Tongue (tissue), 2 donors: ENCODE results near the gene NRL. TPM values are rescaled to one million over a fixed set of nuclear protein-coding genes. Genes with fewer than 3 reads are reported as not detected.
A peak's percentile ranks its signal among the peaks of the same experiment; 100 is the strongest.

ENCODE experiments used
- DNase-seq: peaks from one replicate; pipeline ENCODE4 v3.0.0-alpha.2; 2015
- total RNA-seq: library from RNA; depleted of rRNA; stranded (reverse); fragments of >200 nt; gene quantifications from one replicate; pipeline ENCODE4 v1.2.3, GENCODE V29; 2014

Gene NRL
- total RNA-seq, 1 donor from 2014 or later, result 2.4 TPM

DNA sequence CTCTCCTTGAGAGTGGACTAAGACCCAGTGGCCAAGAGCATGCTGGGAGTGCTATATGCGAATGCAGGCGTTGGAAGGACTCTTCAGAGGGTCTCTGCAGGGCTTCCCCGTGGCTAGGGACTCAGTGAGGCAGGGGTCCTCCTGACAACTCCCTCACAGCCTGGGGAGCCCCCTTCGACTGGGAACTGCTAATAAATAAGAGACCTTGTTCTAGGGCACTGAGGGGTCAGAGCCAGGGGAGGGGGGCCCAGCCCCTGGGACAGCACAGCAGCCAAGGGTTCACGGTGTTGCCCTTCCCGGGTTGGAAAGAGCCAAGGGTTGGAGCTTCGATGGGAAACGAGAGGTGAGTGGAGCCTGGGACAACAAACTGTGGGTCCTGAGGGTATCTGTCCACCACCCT is 49.3 kb downstream of the NRL start:
- no peak for DNase-seq

DNA sequence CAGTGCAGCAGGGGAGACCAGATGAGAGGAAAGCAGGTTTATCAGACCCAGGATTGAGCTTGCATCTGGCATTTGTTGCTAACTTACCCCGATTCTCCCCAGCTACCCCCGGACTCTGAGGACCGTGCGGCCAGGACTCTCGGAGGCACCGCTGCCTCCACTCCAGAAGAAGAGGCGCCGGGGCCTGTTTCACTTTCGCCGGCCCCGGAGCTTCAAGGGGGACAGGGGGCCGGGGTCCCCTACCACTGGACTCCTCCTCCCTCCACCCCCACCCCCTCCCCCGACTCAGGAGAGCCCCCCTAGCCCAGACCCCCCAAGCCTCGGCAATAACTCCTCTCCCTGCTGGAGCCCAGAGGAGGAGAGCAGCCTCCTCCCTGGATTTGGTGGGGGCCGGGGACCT is 49.9 kb downstream of the NRL start:
- no peak for DNase-seq

DNA sequence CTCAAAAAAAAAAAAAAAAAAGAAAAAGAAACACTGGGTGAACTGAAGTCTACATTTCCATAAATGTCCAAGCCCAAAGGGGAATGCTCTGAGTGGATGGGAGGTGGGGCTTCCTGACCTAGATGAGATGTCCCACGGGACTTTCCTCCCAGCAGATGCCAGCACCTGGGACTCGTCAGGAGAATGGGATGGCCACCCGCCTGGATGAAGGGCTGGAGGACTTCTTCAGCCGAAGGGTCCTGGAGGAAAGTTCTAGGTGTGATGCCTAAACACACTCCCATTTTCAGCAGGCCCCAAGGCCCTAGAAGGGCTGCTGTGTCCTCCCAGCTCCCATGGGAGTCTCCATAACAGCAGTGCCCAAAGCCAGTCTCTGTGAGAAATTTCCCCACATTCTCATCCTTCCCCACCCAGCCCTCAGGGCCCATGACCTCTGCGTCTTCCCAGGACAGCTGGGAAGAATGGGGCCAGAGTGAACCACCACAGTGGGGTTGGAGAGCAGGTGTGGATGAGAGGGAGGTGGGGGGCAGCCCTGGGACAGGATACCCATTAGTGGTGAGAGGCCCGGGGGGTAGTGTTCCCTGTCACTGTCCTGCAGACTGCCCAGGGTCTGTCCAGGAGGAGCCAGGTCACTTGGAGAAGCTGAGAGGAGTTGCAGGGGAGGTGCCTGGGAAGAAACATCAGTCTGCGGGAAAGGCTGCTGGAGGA is 50.5 kb downstream of the NRL start:
- DNase-seq, result no peak

DNA sequence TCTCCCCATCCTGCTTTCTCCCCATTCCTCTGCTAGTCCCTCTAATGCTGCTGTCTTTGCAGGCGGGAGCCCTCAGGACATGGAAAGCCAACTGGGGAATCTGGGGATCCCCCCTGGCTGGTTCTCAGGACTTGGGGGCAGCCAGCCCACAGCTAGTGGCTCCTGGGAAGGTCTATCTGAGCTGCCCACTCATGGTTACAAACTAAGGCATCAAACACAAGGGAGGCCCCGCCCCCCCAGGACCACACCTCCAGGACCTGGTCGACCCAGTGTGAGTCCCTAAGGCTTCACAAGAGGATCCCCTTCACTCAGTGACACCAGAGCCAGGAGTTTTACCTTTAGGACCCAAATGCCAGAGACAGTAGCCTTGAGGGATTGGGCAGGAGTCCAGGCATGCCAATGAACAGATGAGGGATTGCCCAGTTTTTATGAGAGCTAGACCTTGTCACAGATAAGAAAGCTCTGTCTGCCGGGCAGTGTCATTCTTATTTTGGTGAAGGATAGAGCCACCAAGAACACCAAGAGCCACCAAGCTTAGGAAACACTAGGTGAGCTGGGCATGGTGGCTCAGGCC is 51.4 kb downstream of the NRL start:
- DNase-seq, result no peak

DNA sequence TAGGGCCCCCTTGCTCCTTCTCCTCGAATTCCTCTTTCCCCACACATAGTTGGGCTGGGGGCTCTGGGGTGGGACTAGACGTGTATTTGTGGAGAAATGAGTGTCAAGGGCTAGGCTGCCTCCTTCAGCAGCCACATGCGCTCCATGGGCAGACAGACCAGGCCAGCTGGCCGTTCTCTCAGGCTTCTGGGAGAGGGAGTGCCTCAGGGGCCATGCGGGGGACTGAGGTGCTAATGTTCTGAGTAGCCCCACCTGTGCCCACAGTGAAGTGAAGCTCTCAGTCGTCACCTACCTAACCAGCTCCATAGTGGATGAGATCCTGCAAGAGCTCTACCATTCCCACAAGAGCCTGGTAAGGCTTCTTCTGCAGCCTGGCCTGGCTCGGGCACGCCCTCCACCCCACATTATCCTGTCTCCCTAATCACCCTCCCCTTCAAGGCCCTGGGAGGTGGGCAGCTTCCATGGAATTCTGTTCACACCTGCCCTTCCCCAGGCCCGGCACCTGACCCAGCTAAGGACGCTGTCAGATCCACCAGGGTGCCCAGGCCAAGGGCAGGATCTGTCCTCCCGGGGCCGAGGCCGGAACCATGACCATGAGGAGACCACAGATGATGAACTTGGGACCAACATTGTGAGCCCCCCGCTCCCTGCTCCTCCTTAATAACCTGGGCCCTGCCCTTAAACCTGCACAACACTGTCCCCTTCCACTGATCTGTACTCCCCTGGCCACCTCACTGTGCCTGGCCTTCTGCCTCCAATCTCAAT is 52.4 kb downstream of the NRL start:
- DNase-seq, result peak; percentile 8

DNA sequence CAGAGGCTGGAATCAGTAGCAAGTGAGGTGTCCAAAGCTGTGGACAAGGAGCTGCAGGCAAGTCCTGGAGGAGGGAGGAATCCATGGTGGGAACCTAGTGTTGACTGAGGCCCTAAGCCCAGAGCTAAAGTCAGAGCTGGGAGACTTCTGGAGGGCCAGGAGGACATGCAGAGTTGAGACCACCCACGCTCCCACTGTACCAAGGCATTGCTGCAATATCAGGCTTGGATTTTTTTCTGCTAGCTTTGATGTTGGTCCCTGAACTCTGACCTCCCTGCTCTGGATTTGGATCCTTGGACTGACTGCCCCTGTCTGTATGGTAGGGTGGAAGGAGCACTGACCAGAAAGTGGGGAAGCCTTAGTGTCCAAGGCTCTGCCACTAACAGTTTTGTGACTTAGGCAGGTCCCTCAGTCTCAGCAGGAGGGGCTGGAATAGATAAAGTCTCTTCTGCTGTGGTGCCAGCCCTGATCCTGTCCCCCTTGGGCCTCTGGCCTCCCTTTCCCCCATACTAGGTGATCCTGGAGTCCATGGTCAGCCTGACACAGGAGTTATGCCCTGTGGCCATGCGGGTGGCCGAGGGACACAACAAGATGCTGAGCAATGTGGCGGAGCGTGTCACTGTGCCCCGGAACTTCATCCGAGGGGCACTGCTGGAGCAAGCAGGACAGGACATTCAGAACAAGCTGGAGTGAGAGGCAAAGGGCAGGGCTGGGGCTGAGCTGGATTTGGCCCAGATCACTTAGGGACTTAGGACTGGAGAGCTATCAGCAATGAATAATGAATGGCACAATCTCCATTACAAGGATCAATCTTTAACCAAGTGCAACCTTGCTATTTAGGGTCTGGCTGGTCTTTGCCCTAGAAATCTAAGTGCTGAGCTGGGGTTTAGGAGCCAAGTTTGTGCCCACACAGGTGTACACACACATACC is 53.5 kb downstream of the NRL start:
- DNase-seq, result no peak

DNA sequence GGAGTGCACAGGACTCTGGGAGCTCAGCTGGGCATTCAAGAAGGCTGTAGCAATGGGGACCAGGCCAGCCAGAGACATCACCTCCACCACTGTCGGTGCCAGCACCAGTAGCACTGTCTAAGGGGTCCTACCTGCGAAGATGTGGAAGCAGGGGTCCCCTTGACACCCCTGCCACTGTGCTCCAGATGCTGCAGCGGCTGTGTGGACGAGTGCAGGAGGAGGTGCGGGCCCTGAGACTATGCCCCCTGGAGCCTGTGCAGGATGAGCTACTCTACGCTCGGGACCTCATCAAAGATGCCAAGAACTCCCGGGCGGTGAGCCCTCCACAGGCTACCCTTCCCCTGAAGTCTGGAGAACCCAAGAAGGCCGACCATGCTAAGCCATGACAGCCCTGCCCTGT is 54.3 kb downstream of the NRL start:
- DNase-seq, result no peak

DNA sequence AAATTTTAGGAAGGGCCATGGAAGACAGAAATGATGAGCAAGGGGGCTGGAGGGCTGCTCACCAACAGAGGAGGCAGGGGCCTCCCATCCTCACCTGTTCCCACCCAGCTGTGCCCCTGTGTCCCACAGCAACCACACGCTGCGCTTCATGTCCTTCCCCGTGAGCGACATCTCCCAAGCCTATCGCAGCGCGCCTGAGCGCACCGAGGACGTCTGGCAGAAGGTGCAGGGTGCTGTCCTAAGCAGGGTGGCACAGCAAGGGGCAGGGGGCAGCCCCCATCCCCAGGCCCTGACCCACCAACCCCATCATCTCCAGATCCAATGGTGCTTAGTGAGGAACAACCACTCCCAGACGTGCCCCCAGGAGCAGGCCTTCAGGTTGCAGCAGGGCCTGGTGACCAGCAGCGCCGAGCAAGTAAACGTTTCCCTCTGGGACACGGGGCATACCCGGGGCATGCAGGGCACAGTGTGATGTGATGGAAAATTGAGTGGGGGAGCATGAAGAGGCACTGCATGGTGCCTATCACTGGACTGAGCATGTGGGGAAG is 54.8 kb downstream of the NRL start:
- no peak for DNase-seq

DNA sequence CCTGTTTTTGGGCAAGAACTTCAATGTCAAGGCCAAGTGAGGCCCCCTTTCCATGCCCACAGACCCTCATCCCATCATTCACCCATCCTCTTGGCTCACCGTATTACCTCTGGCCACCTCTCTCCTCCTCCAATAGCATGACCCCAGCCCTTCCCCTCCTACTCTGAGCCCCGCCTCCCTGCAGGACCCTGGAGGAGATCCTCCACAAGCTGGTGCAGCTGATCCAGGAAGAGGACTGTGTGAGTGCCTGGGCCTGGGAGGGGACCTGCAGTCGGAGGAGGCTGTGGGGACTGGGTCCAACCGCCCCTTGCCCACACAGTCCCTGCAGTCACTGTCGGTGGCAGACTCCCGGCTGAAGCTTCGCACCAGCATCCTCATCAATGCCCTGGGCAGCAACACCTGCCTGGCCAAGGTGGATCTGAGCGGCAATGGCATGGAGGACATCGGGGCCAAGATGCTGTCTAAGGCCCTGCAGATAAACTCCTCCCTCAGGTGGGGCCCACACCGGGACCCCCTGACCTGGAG is 55.7 kb downstream of the NRL start:
- no peak for DNase-seq

DNA sequence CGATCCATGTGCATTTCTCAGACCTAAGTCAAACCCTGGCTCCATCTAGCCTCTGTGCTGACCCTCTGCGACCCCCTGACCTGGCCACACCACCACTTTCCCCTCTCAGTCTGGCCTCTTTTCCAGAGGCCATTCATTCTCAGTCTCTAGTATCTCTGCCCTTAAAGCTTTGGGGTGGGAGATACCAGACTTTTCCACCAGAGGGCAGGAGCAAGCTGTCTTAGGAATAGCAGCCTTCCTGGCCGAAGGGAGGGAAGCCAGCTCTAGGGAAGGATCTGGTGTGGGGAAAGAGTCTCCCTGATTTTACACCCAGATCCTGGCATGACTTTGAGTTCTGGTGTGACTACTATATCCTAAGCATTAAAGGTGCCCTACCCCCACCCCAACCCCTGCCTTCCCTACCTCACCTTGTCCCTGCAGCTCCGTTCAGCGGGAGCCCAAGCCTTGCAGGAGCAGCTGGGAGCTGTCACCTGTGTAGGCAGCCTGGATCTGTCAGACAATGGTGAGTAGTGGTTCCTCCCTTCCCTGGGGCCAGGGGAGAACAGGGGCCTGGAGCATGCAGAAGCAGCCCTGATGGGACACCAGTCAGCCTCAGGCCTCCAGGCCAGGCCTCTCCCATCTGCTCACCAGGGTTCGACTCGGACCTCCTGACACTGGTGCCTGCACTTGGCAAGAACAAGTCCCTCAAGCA is 56.3 kb downstream of the NRL start:
- peak; percentile 75 for DNase-seq

DNA sequence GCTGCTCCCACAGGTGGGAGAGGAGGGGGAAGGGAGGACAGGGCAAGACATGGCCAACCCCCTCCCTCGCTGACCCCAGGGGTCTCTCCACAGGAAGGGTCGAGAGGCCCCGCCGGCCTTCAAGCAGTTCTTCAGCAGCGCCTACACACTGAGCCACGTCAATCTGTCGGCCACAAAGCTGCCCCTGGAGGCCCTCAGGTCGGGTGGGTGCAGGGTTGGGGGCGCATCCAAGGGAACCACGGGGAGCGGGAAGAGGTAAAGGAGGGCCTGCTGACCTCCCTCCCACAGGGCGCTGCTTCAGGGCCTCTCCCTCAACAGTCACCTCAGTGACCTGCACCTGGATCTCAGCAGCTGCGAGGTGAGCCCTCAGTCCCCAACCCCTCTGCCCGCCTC is 56.9 kb downstream of the NRL start:
- DNase-seq, result no peak

DNA sequence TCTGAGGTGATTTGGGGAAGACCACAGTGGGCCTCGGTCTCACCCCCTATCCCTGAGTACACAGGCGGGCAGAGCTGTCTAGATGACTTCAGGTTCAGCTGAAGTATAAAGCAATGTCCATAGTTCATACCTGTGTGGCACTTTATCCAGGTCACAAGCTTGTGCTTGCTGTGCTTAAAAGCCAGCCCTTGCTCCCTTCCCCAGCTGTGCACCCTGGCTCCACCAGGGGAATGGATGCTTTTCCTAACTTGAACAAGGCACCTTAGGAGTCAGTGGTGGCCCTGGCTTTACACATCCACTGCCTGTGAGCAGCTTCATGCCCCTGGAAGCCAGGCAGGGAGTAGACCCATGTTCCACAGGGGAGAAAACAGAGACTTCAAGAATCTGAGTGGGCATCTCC is 57.5 kb downstream of the NRL start:
- no peak for DNase-seq

DNA sequence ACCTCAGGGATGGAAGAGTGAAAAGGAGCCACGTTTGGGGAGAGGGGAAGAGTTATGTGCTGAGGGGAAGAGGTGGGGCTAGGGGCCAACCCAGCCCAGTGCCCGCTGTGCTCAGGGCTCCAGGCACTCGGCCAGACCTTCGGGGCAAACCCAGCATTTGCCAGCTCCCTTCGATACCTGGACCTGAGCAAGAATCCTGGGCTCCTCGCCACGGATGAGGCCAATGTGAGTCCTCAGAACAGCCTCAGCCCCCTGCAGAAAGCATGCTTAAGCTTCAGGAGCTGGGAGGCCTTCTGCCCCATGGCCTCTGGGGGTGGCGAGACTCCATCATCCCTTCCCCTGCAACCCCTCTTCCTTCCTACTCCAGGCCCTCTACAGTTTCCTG is 58.0 kb downstream of the NRL start:
- DNase-seq, result no peak

DNA sequence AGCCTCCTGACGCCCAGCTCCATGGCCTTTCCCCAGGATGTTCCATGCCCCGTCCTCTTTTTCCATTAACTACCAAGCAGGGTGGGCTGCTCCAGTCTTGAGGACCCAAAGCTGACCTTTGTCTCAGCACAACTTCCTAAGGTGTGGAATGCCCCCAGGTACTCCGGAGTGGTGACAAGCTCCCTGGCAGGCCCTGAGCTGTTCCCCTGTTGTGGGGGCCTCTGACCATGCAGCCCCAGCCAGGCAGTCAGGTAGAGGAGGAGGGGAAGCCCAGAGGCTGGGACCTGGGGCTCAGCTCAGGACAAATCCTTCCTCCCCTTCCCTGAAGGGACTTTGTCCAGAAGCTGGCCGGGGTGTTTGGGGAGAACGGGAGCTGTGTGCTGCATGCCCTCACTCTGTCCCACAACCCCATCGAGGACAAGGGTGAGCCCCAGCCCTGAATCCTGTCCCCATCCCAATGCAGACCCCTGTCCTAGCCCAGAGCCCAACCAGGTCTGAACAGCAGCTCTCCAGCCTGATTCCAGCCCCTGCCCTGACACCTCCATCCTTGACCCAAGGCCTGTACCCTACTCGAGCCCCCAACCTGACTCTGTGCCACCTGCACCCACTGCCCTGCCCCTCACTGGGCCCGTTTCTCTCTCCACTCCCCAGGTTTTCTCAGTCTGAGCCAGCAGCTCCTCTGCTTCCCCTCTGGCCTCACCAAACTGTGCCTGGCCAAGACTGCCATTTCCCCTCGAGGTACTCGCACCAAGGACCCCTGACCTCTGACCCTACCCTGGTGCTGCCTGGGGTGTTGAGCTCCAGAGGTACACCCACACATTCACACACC is 58.6 kb downstream of the NRL start:
- DNase-seq, result no peak

DNA sequence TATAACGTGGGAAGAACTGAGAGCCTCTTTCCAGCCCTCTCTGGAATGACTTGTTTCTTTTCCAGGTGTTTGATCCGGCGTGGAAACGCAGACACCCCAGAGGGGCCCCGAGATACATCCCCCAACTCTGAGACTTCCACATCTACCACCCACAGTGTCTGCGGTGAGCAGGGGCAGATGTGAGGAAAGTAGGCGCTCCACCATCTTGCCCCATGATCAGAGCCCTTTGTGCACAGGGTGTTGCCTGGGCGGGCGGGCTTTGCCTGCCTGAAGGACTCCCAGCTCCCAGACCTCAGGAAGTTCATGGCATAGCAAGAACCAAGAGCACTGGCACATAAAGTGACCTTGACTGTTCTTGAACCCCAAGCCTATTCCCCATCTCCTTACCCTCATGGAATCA is 60.1 kb downstream of the NRL start:
- no peak for DNase-seq

DNA sequence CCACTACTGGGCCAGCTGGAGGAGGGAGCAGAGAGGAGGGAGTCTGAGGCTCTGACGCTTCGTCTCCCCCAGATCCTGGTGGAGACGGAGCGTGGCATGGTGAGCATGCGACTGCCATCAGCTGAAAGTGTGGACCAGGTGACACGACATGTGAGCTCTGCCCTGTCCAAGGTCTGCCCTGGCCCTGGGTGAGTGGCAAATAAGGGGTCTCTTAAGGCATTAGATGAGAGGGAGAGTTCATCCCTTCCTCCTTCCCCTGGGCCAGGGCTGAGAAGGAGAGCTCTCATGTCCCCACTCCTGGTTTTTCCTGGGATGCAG is 60.5 kb downstream of the NRL start:
- no peak for DNase-seq

DNA sequence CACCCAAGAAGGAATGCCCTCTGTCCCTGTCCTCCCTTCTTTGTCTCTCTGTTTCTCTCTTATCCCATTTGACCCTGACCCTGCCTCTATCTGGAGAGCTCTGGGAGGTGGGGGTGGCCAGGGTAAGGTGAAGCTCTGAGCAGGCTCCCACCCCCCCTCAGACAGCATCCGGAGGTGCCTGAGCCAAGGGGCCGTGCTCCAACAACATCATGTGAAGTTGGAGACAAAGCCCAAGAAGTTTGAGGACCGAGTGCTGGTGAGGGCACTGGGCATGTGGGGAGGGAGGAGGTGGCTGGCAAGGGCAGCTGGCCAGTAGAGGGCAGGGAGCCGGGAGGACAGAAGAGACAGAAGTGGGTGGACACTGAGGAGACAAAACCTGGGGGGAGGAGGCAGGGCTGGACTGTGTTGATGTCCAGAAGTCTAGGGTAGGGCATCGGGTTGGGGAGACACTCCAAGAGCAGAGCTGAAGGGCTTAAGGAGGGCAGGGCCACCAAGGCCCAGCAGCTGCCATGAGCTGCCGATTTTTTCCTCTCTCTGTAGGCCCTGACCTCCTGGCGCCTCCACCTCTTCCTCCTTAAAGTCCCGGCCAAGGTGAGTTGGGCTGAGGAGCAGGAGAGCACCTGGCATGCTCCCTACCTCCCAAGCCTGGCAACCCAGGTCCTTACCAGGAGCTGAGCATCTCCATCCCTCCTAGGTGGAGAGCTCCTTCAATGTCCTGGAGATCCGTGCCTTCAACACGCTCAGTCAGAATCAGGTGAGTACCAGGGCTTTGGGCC is 61.0 kb downstream of the NRL start:
- DNase-seq, result no peak

DNA sequence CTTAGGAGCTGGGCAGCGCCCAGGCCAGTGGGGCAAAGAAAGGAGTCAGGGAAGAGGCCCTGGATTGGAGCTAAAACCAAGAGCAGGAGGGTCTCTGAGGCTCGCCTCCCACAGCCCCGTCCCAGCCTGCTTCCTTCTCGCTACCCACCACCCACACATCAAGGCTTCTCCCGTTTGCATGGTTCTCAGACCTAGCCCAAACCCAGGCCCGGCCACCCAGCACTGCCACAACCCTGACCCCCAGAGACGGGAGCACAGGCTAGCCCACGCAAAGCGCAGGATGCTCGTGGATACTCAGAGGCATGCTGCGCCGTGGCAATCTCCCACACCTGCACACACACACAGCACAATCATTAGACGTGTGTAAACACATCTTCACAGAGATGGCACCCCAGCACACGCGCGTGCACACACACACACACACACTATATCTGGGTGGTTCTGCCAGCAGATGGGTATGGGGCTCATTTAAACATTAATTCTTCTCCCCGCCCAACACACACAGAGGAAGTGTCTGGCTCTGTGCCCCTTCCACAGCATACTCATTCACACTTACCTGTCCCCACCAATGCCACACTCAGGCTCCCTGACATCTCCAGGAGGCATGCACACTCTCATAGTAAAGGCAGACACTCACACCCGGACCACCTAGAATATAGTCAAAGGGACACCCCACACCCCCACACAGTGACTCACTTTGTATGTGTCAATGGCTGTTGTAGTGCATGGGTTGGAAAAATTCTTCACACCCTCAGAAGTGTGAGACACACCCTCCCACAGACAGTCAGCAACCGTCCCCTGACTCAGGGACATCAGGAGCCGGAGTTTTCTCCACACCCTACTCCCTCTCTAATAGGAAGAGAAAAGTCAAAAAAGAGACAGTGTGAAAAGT is 61.8 kb downstream of the NRL start:
- no peak for DNase-seq
